ENCODE results near the gene MPZL1.

GRCh38 chr1:167777269-167777650, 55.5 kb downstream of the MPZL1 start:
- TF ChIP-seq MAX (IDR thresholded peaks at IDR 0.05) (no peak), ZFX (IDR thresholded peaks at IDR 0.05) (no peak), YY1 (IDR thresholded peaks at IDR 0.05; ENCODE audit: extremely low read depth, insufficient replicate concordance, low read depth, low read length) (no peak), EZH2 (IDR thresholded peaks at IDR 0.05) (no peak), POLR2A (IDR thresholded peaks at IDR 0.05; ENCODE audit: borderline replicate concordance, extremely low read depth, insufficient read depth, insufficient read length) (no peak), FOSL1 (IDR thresholded peaks at IDR 0.05; ENCODE audit: low read depth) (no peak), CTCF (IDR thresholded peaks at IDR 0.05 in 2 of 3, conservative IDR thresholded peaks at IDR 0.05 in 1 of 3; ENCODE audit: borderline replicate concordance in 1 of 3, insufficient read depth in 1 of 3, low read depth in 2 of 3, low read length in 2 of 3) (no peak), SP1 (IDR thresholded peaks at IDR 0.05; ENCODE audit: low read depth) (no peak), CEBPB (IDR thresholded peaks at IDR 0.05; ENCODE audit: low read depth) (no peak), POLR2AphosphoS5 (IDR thresholded peaks at IDR 0.05; ENCODE audit: low read depth, low read length) (no peak), SRF (IDR thresholded peaks at IDR 0.05; ENCODE audit: low read depth) (no peak)
